PC-3 (cell line): ENCODE data around the gene MFAP1. TPM values are rescaled to one million over a fixed set of nuclear protein-coding genes. Genes with fewer than 3 reads are reported as not detected.
A peak's percentile ranks its signal among the peaks of the same experiment; 100 is the strongest.
"Not testable (repeated sequence)": the region's sequence is repeated elsewhere in the genome, so short reads cannot be mapped to it uniquely, and the experiment has no call there.

ENCODE experiments used
- ATAC-seq: fragments of 200-7000 bp; cut with Tn5 transposase; 2 replicates; pipeline ENCODE4 v1.9.1; 2020; ENCODE audit warnings: mild to moderate bottlenecking, moderate library complexity
- BruUV-seq: library from RNA; stranded (reverse); fragments of 400-500 nt; replicated peaks from 2 replicates; lab custom pipeline; 2021; lab: Mats Ljungman, UMichigan
- CTCF ChIA-PET: fragments of 300-600 bp; sonication (Branson Sonifier 250); formaldehyde crosslinking; loops from one replicate; lab custom pipeline; 2022; ENCODE audit warnings: antibody characterized with exemption; lab: Charles Lee
- POLR2A ChIA-PET: fragments of 300-600 bp; sonication (Branson Sonifier 250); formaldehyde crosslinking; loops from one replicate; lab custom pipeline; 2022; ENCODE audit warnings: antibody characterized with exemption; ENCODE audit not compliant: unreplicated experiment; lab: Charles Lee
- DNase-seq: peaks from one replicate; pipeline ENCODE4 v3.0.0-alpha.2; 2015
- H2AFZ ChIP-seq: fragments of 300-600 bp; sonication (generic); 2 replicates; pipeline ENCODE4 v1.6.0; 2016; ENCODE audit warnings: antibody characterized with exemption, low read length
- H3F3A ChIP-seq: fragments of 300-600 bp; sonication (generic); one replicate; pipeline ENCODE4 v1.6.0; 2017; ENCODE audit warnings: antibody characterized with exemption, low read length, control low read depth, mild to moderate bottlenecking; ENCODE audit not compliant: unreplicated experiment
- H3K27ac ChIP-seq: fragments of 300-600 bp; sonication (generic); 2 replicates; pipeline ENCODE4 v1.5.1; 2016; ENCODE audit warnings: mild to moderate bottlenecking, low read length
- H3K27me3 ChIP-seq: fragments of 300-600 bp; sonication (generic); 2 replicates; pipeline ENCODE4 v1.6.1; 2016; ENCODE audit warnings: low read length, mixed read lengths
- H3K36me3 ChIP-seq: fragments of 300-600 bp; sonication (generic); 2 replicates; pipeline ENCODE4 v1.6.1; 2016; ENCODE audit warnings: low read depth, mixed run types, low read length, mixed read lengths
- H3K4me1 ChIP-seq: fragments of 300-600 bp; sonication (generic); 2 replicates; pipeline ENCODE4 v1.5.1; 2016; ENCODE audit warnings: low read length; ENCODE audit not compliant: insufficient read depth
- H3K4me2 ChIP-seq: fragments of 300-600 bp; sonication (generic); 2 replicates; pipeline ENCODE4 v1.6.0; 2016; ENCODE audit warnings: low read length
- H3K4me3 ChIP-seq: fragments of 300-600 bp; sonication (generic); 2 replicates; pipeline ENCODE4 v1.5.1; 2016; ENCODE audit warnings: mild to moderate bottlenecking, low read length, mixed read lengths
- H3K79me2 ChIP-seq: fragments of 300-600 bp; sonication (generic); 2 replicates; pipeline ENCODE4 v1.6.1; 2017; ENCODE audit warnings: low read length, mixed read lengths
- H3K9ac ChIP-seq: fragments of 300-600 bp; sonication (generic); 2 replicates; pipeline ENCODE4 v1.6.0; 2016; ENCODE audit warnings: mild to moderate bottlenecking, low read length
- H3K9me2 ChIP-seq: fragments of 300-600 bp; sonication (generic); replicated peaks from 2 replicates; pipeline ENCODE4 v1.6.1; 2016; ENCODE audit warnings: mixed run types, low read length, mixed read lengths
- H3K9me3 ChIP-seq: fragments of 300-600 bp; sonication (generic); 2 replicates; pipeline ENCODE4 v1.6.1; 2016; ENCODE audit warnings: low read length, mixed read lengths
- H4K20me1 ChIP-seq: fragments of 300-600 bp; sonication (generic); 2 replicates; pipeline ENCODE4 v1.6.1; 2016; ENCODE audit warnings: low read length, mixed read lengths
- EZH2 ChIP-seq: fragments of 300-600 bp; sonication (generic); IDR thresholded peaks from one replicate; pipeline ENCODE4 v1.6.1; 2017; ENCODE audit warnings: antibody characterized with exemption, mild to moderate bottlenecking, low read length; ENCODE audit not compliant: unreplicated experiment
- EZH2phosphoT487 ChIP-seq: fragments of 300-600 bp; sonication (generic); IDR thresholded peaks from 2 replicates; pipeline ENCODE4 v1.6.1; 2018; ENCODE audit warnings: mild to moderate bottlenecking, antibody characterized with exemption, low read length, borderline replicate concordance
- intact Hi-C: fragments of 100-400 bp; cut with micrococcal nuclease; formaldehyde crosslinking; loops from 2 replicates; pipeline ENCODE4 v1.9.0; 2023
- total RNA-seq: library from RNA; depleted of rRNA; stranded (reverse); fragments of >200 nt; gene quantifications from 2 replicates; pipeline ENCODE4 v1.2.3, GENCODE V29; 2014
- TF ChIP-seq, protein P1 (sequence below): fragments of 300-600 bp; sonication (generic); conservative IDR thresholded peaks from 2 replicates; pipeline ENCODE4 v1.5.1; 2017; ENCODE audit warnings: antibody characterized with exemption, low read depth, mild to moderate bottlenecking, low read length

MFAP1 gene
- total RNA-seq, 1 experiment from 2014 or later = 18.6 TPM

DNA sequence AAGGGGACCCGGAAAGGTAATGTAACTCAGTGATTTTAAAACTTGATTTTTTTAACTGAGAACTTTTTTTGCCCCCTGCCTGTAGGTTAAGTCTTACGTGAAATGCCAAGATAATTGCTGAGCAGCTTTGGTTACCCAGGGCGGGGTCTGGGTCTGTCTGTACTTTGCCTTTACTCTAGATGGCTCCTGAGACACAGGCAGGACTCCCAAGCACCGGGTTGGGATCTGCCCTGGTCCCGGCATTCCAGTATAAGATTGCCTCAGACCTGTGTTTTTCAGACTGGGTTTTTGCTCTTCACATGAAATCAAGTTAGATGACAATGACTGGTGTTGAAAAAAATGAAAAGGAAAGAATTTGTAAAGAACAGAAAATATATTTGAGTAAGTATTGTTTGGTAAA lies 42.6 kb upstream of the MFAP1 start:
- Histone ChIP-seq H3K27ac (no peak overlapping the region), H3K27me3 (no peaks in the 10 kb centered on the region), H4K20me1 (no peaks in the 10 kb centered on the region), H3K9me2 (no peaks in the 10 kb centered on the region), H2AFZ (no peak overlapping the region), H3K36me3 (peaks cover 13% of the 10 kb centered on the region; the same call in 1 of the 2 replicates), H3F3A (no peaks in the 10 kb centered on the region), H3K79me2 (no peaks in the 10 kb centered on the region), H3K4me2 (no peak overlapping the region), H3K4me3 (no peak overlapping the region), H3K9ac (no peak overlapping the region), H3K4me1 (no peaks in the 10 kb centered on the region), H3K9me3 (no peaks in the 10 kb centered on the region)
- intact Hi-C loops = loop anchor here (10.0 kb wide), 1 partner anchor 62 kb away; the partner anchor contains the start of genes HYPK and SERINC4
- CTCF ChIA-PET = no interaction called here
- BruUV-seq = no TSS peak
- POLR2A ChIA-PET = no interaction called here
- TF ChIP-seq EZH2phosphoT487 (no peak), EZH2 (no peak)
- TF ChIP-seq, protein P1, sequence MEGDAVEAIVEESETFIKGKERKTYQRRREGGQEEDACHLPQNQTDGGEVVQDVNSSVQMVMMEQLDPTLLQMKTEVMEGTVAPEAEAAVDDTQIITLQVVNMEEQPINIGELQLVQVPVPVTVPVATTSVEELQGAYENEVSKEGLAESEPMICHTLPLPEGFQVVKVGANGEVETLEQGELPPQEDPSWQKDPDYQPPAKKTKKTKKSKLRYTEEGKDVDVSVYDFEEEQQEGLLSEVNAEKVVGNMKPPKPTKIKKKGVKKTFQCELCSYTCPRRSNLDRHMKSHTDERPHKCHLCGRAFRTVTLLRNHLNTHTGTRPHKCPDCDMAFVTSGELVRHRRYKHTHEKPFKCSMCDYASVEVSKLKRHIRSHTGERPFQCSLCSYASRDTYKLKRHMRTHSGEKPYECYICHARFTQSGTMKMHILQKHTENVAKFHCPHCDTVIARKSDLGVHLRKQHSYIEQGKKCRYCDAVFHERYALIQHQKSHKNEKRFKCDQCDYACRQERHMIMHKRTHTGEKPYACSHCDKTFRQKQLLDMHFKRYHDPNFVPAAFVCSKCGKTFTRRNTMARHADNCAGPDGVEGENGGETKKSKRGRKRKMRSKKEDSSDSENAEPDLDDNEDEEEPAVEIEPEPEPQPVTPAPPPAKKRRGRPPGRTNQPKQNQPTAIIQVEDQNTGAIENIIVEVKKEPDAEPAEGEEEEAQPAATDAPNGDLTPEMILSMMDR = no peak
- DNase-seq = no peak
- ATAC-seq = peak; percentile 56; the same call in 1 of the 2 replicates

GRCh38 chr15:43866636-43867035 lies 42.1 kb upstream of the MFAP1 start:
- BruUV-seq, H4K20me1 ChIP-seq, H3K27me3 ChIP-seq, H3K4me2 ChIP-seq, DNase-seq, H3K4me3 ChIP-seq, H3K27ac ChIP-seq, H2AFZ ChIP-seq, H3K79me2 ChIP-seq, H3K4me1 ChIP-seq, CTCF ChIA-PET, ATAC-seq, H3F3A ChIP-seq, H3K9ac ChIP-seq, H3K9me2 ChIP-seq, POLR2A ChIA-PET, H3K9me3 ChIP-seq: not testable (repeated sequence)
- peaks cover 11% of the 10 kb centered on the region; the same call in 1 of the 2 replicates for H3K36me3 ChIP-seq
- intact Hi-C loops = loop anchor here (10.0 kb wide), 1 partner anchor 62 kb away; the partner anchor contains the start of genes HYPK and SERINC4

DNA sequence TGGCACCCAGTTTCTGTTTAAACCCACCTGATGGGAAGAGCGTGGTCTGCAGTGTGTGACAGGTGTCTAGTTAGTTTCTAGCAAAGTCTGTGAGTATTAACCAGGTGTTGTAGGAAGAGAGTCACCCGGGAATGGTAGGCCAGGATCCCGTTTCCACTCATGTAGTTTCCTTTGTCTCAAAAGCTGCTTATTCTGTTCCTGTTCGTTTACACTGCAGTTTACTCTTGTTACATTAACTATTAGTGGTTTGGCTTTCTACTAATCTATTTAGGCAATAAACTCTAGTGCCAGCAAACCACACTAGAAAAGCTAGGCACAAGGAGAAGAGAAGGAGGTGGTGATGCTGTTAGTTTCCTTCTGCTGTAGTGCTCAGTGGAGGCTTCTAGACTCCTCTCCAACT lies 35.1 kb upstream of the MFAP1 start:
- no peak overlapping the region for H3K27ac ChIP-seq
- H4K20me1 ChIP-seq = no peaks in the 10 kb centered on the region
- no TSS peak for BruUV-seq
- no peaks in the 10 kb centered on the region for H3K79me2 ChIP-seq
- no peaks in the 10 kb centered on the region for H3K9me3 ChIP-seq
- DNase-seq (no peak), ATAC-seq (no peak)
- H3K4me3 ChIP-seq = no peak overlapping the region
- ChIA-PET CTCF (no interaction called here), POLR2A (no interaction called here)
- intact Hi-C loops = no loop called here
- H3K27me3 ChIP-seq = no peaks in the 10 kb centered on the region
- no peaks in the 10 kb centered on the region for H3K4me1 ChIP-seq
- H3F3A ChIP-seq = no peaks in the 10 kb centered on the region
- peaks cover 24% of the 10 kb centered on the region; the same call in 1 of the 2 replicates for H3K36me3 ChIP-seq
- H3K9me2 ChIP-seq = no peaks in the 10 kb centered on the region
- TF ChIP-seq, protein P1 = no peak
- TF ChIP-seq EZH2 = no peak
- no peak for TF ChIP-seq EZH2phosphoT487
- no peak overlapping the region for H2AFZ ChIP-seq
- no peak overlapping the region for H3K9ac ChIP-seq
- no peak overlapping the region for H3K4me2 ChIP-seq
